Activated T-cell treated with anti-CD3 and anti-CD28 coated beads, Interleukin-2, amount 50 U/mL, for 4 hours (primary cell): ENCODE results near the gene PRKAG2. TPM values are rescaled to one million over a fixed set of nuclear protein-coding genes. Genes with fewer than 3 reads are reported as not detected.
"Not testable (repeated sequence)": the region's sequence is repeated elsewhere in the genome, so short reads cannot be mapped to it uniquely, and the experiment has no call there.

ENCODE experiments used
- ATAC-seq, 2 donors: fragments of 200-7000 bp; cut with Tn5 transposase; one replicate each; pipeline ENCODE4 v1.10.0; 2021
- DNase-seq: peaks from one replicate; pipeline ENCODE4 v3.0.0-alpha.2; 2020
- H3K27me3 Mint-ChIP-seq: one replicate; pipeline ENCODE4 v1.8.0; 2021; ENCODE audit warnings: low read depth, mixed read lengths
- H3K36me3 Mint-ChIP-seq: one replicate; pipeline ENCODE4 v1.8.0; 2022; ENCODE audit warnings: mixed read lengths; ENCODE audit not compliant: insufficient read depth
- H3K4me1 Mint-ChIP-seq: one replicate; pipeline ENCODE4 v1.8.0; 2021; ENCODE audit warnings: low read depth, mixed read lengths
- H3K4me3 Mint-ChIP-seq: one replicate; pipeline ENCODE4 v1.8.0; 2021; ENCODE audit warnings: mild to moderate bottlenecking, moderate library complexity, mixed read lengths
- H3K9me3 Mint-ChIP-seq: one replicate; pipeline ENCODE4 v1.8.0; 2021; ENCODE audit warnings: mixed read lengths
- total RNA-seq, 3 donors: library from RNA; stranded (reverse); gene quantifications; one replicate each; pipeline ENCODE4 v1.2.1, GENCODE V29; 2021

PRKAG2 gene
- total RNA-seq, 3 donors from 2014 or later, result 28.6 to 31.5 (median 29.3) TPM

DNA sequence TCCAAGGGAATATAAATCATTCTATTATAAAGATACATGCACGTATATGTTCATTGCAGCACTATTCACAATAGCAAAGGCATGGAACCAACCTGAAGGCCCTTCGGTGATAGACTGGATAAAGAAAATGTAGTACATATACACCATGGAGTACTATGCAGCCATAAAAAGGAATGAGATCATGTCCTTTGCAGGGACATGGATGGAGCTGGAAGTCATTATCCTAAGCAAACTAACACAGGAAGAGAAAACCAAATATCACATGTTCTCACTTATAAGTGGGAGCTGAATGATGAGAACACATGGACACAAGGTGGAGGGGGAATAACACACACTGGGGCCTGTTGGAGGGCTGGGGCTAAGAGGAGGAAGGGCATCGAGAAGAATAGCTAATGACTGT, 30.2 kb upstream of the PRKAG2 start:
- H3K27me3 Mint-ChIP-seq, DNase-seq, H3K9me3 Mint-ChIP-seq, H3K4me1 Mint-ChIP-seq, ATAC-seq, H3K36me3 Mint-ChIP-seq, H3K4me3 Mint-ChIP-seq: not testable (repeated sequence)

DNA sequence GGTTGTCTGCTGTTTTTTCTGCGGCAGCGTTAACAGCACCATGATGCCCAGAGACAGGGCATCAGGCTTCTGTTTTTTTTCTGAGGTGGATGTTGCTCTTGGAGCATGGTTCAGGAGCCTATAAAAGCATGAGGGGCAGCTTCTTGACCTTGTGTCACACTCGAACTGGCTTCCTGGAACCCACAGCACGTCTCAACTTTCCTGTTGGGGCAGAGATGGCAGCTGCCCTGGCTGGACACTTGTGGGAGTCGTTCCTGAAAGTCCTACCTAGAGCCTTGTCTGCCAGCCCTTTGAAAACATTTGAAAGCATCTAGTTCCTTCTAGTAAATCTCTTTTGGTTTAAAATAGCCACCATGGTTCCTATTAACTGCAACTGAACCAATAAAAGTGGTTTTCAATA, 28.9 kb upstream of the PRKAG2 start:
- DNase-seq, result no peak
- Mint-ChIP-seq H3K4me1 (no peaks in the 10 kb centered on the region), H3K36me3 (no peaks in the 10 kb centered on the region), H3K27me3 (peaks cover 7% of the 10 kb centered on the region), H3K9me3 (no peaks in the 10 kb centered on the region), H3K4me3 (no peak overlapping the region)
- no peak for ATAC-seq

DNA sequence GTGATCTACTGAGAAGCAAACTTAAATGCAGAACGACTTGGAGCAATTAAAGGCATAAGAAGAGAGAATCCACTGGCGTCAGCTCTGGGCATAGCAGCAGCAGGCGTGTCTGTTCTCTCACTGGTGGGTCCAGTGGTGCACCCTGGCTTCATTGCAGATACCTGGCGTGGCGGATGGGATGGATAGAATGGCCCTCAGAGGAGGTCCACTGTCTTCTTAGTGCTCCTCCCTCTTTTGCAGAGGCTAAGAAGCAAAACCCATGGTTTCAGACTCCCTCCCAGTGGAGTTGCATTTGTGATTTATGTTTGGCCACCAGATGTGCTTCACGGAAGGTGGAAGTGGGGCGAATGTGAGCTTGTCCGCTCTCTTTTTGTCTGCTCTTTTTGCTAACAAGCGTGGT, 28.4 kb upstream of the PRKAG2 start:
- Mint-ChIP-seq H3K4me1 (no peaks in the 10 kb centered on the region), H3K9me3 (no peaks in the 10 kb centered on the region), H3K4me3 (no peak overlapping the region), H3K27me3 (peaks cover 10% of the 10 kb centered on the region), H3K36me3 (no peaks in the 10 kb centered on the region)
- no peak for ATAC-seq
- DNase-seq, result no peak

DNA sequence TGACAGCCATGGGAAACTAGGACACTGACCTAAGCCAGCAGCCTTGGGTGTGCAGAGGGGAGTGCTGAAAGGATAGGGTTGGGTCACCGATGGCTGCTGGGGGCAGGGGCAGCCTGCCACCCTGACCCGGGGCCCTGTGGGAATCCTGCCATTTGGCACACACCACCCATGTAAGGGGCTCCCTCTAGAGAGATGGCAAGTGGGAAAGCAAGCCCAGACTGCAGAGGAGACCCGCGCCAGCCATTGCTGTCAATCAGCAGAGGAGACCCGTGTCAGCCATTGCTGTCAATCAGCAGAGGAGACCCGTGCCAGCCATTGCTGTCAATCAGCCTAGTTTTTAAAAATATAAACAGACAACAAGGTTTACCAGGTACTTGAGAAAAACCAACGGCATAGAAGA, 27.4 kb upstream of the PRKAG2 start:
- Mint-ChIP-seq H3K4me3 (no peak overlapping the region), H3K27me3 (peaks cover 19% of the 10 kb centered on the region), H3K4me1 (no peaks in the 10 kb centered on the region), H3K9me3 (no peaks in the 10 kb centered on the region), H3K36me3 (no peaks in the 10 kb centered on the region)
- ATAC-seq (no peak), DNase-seq (no peak)

DNA sequence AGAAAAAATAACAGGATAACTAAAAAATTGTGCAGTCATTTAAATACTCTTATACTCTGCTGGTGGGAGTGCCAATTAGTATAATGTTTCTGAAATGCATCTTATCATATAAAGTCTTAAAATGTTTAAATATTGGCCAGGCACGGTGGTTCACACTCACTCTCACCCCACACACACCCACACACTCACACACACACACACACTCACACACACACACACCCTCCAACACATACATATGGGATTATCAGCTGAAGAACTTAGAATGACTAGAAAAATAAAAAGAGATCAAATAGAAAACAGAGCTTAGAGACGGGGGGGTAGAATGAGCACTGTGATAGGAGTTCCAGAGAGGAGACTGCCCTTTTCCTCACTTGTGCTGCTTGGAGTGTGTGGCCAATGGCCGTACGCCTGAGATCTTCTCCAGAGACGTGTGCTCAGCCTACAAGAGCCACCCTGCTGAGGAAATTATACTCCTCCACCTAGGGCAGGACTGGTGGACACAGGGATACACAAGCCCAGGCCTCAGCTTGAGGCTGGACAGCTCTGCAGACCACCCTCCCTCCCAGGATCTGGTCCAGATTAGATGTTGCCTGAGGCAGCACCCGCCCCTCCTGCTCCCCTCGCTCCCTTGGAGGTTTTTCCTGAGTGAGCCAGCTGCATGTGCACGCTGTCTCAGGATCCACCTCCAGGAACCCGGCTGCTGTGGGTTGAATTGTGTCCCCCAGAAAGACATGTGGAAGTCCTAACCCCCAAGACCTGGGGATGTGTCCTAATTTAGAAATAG, 26.5 kb upstream of the PRKAG2 start:
- Mint-ChIP-seq H3K27me3 (peaks cover 21% of the 10 kb centered on the region), H3K36me3 (no peaks in the 10 kb centered on the region), H3K4me1 (no peaks in the 10 kb centered on the region), H3K4me3 (no peak overlapping the region), H3K9me3 (no peaks in the 10 kb centered on the region)
- DNase-seq (no peak), ATAC-seq (no peak)

DNA sequence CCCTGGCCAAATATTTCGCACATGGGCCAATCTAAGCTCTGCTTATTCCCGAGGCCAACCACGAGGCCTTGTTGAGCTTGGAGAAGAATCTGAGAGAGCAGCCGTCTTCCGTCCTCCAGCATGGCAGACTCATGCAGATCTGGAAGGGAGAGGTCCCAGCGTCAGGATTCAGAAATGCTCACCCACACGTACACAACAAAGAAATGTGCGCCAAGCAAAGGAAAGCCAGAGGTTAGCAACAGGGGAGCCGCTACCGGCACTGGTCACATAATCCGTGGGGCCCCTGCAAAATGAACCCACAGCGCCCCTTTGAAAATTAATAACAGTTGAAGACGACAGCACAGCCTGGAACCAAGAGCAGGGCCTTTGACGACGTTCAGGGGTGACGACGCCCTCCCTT, 25.4 kb upstream of the PRKAG2 start:
- H3K27me3 Mint-ChIP-seq, result peaks cover 20% of the 10 kb centered on the region
- DNase-seq (no peak), ATAC-seq (no peak)
- no peaks in the 10 kb centered on the region for H3K9me3 Mint-ChIP-seq
- no peaks in the 10 kb centered on the region for H3K36me3 Mint-ChIP-seq
- H3K4me3 Mint-ChIP-seq, result no peak overlapping the region
- no peaks in the 10 kb centered on the region for H3K4me1 Mint-ChIP-seq

DNA sequence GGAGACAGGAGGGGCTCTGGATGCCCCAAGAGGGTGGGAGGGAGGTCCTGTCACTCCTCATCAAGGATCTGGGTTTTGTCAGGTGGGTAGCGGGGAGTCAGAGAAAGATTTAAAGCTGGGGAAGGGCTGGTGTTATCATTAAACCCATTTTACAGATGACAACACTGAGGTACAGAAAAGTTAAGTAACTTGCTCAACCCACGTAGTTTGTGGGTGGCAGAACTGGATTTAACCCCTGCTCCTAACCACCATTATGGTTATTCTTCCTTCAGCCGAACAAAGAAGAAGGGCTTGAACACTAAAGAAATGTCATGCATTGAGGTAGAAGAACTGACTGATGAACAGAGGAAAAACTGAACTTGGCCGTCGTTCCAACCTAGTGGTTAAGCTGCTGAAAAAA, 24.9 kb upstream of the PRKAG2 start:
- ATAC-seq, result no peak
- Mint-ChIP-seq H3K27me3 (peaks cover 18% of the 10 kb centered on the region), H3K4me1 (no peaks in the 10 kb centered on the region), H3K4me3 (no peak overlapping the region), H3K9me3 (no peaks in the 10 kb centered on the region), H3K36me3 (no peaks in the 10 kb centered on the region)
- DNase-seq, result no peak

DNA sequence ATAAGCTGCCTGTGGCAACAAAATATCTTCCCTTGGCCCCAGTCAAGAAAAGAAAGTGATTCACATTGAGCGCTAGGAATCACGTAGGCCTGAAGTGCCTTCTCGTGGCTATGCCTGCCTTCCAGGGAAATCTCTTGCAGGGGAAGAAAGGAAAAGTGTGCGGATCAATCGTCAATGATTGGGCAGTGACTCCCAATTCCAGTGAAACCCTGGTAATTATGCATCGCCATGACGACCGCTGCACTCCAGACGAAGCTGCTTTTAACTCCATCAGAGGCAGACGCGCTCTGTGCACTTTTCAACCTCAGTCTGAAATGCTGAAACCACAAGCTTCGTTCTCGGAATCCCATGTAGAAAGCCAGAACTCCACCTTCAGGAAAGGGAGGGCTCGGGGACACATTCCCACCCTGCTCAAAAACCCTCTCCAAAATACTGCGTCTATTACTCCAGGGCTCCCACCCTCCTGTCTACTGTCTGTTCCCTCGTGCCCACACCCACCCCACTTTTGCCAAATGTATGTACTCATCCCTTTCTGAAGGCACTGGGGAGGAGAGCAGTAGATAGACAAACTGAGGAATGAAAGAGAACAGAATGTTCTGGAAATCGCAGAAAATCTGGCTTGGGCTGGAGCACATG, 24.2 kb upstream of the PRKAG2 start:
- Mint-ChIP-seq H3K9me3 (no peaks in the 10 kb centered on the region), H3K36me3 (no peaks in the 10 kb centered on the region), H3K4me1 (no peaks in the 10 kb centered on the region), H3K4me3 (no peak overlapping the region), H3K27me3 (peaks cover 18% of the 10 kb centered on the region)
- DNase-seq, result no peak
- ATAC-seq, result no peak

DNA sequence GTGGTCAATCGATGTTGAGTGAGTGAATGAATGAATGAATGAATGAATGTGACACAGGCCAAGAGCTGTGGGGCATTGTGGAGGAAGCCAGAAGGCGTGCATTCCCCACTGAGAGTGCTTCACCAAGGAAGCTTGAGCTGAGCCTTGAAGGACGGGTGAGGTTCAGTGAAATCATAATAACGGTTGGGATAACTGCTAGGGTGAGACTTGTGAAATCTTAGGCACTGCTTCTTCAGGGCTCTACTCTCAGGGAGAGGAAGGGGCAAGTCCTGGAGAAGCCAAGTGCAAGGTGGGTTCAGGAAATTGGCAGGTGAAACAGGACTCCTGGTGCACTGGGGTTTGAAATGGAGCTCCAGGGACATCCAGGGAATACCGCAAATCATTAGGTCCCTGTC, 23.7 kb upstream of the PRKAG2 start:
- DNase-seq, result no peak
- Mint-ChIP-seq H3K4me3 (no peak overlapping the region), H3K36me3 (no peaks in the 10 kb centered on the region), H3K4me1 (no peaks in the 10 kb centered on the region), H3K27me3 (peaks cover 18% of the 10 kb centered on the region), H3K9me3 (no peaks in the 10 kb centered on the region)
- ATAC-seq, result no peak

DNA sequence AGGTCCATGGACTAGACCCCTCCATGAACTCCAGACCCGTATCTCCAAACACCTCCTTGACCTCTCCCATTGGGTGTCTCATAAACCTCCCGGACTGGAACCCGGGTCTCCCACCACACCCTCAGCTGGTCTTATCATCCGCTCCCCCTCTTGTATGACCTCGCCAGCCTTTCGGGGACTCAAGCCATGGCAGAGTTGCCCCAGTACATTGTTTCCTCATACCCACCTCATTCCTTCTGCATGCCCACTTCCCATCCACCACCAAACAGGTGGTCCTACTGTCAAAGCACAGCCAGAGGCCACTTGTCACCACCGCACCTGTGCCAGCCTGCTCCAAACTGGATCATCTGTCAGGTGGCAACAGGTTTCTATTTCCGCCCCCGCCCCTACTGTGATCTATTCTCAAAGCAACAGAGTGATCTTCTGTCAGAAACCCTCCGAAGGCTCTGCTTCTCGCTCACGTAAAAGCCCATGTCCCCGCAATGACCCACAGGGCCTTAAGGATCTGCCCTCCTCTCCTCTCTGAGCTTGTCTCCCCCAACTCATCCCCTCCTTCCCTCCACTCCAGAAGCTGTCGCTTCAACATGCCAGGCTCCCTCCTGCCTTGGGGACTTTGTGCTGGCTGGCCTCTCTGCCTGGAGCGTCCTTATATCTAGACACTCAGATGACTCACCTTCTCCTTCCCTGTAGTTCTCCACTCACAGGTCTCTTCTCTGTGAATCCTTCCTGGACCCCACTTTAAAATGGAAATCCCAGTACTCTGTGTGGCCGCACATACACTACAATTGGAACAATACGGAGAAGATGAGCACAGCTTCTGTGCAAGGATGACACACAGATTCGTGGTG, 22.8 kb upstream of the PRKAG2 start:
- ATAC-seq, result no peak
- peak overlapping the region; percentile 2 for H3K4me3 Mint-ChIP-seq
- peaks cover 18% of the 10 kb centered on the region for H3K27me3 Mint-ChIP-seq
- no peaks in the 10 kb centered on the region for H3K9me3 Mint-ChIP-seq
- no peak for DNase-seq
- H3K36me3 Mint-ChIP-seq, result no peaks in the 10 kb centered on the region
- no peaks in the 10 kb centered on the region for H3K4me1 Mint-ChIP-seq

DNA sequence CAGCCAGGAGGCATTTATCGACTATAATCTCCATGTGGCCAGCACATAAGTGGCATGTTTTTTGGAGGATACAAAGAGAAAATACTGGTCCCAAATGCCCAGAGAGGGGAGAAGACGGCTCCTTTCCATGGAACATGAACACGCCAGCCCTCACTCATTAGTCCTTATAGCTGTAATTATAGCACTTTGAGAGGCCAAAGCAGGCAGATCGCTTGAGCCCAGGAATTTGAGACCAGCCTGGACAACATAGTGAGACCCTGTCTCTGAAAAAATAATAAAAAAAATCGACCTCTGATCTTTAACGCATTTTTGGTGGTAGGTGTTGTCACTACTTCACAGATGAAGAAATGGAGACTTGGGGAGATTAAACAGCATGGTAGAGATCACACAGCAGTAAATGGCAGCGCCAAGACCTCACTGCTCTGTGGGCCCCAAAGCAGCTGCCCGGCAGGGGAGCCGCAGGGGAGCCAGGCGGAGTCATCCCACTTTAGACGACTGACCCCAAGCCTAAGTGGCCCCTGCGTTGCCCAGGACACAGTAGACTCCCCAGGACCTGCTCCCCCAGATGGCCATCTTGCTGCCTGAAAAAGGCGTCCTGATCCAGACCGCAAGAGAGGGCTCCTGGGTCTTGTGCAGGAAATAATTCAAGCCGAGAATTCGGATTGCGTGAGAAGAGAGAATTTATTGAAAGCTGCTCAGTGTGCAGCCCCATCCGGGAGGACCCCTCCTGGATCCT, 21.2 kb upstream of the PRKAG2 start:
- DNase-seq, result no peak
- no peaks in the 10 kb centered on the region for H3K36me3 Mint-ChIP-seq
- no peak for ATAC-seq
- H3K4me1 Mint-ChIP-seq, result no peaks in the 10 kb centered on the region
- H3K9me3 Mint-ChIP-seq, result no peaks in the 10 kb centered on the region
- H3K4me3 Mint-ChIP-seq, result no peak overlapping the region
- H3K27me3 Mint-ChIP-seq, result peaks cover 18% of the 10 kb centered on the region

DNA sequence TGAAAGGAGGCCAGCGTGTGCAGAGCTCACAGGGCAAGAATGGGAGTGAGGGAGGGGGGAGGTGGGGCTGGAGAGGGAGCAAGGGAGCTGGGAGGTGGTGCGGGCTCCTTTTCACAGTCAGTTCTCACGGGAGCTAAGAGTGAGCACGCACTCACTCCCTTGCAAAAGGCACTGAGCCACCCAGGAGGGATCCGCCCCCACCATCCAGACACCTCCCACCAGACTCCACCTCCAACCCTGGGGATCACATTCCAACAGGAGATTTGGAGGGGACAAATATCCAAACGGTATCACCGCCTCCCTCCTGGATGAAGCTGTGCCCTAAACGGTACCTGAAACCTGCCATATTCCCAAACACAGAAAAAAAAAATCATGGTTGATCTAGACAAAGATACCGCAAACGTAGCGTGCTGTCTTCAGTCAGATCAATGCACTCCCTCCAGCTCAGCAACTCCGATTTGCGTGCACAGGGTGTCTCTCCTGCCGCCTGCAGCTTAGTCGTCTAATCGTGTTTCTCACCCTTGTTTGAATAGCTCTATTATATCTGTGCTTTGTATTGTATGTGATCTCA, 20.3 kb upstream of the PRKAG2 start:
- Mint-ChIP-seq H3K4me1 (no peaks in the 10 kb centered on the region), H3K9me3 (no peaks in the 10 kb centered on the region), H3K4me3 (no peak overlapping the region), H3K27me3 (peaks cover 18% of the 10 kb centered on the region), H3K36me3 (no peaks in the 10 kb centered on the region)
- ATAC-seq (no peak), DNase-seq (no peak)

DNA sequence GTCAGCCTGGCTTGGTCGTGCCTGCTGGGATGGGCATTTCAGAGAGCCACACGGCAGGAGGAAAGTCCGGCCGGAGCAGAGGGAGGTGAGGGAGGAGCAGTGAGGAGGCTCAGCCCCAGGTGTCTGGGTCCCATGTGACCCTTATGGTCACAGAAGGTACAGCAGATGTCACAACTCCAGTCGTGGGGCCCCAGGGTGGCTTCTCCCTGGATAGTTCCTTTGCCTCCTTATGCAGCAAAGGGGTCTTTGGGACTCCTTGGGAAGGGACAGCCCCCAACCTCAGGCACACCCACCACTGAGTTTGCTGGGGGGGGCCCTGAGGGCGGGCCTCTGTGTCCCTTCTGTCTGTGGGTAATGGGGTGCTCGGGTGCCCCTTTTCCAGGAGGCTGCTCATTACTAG, 19.6 kb upstream of the PRKAG2 start:
- H3K9me3 Mint-ChIP-seq, result no peaks in the 10 kb centered on the region
- H3K4me1 Mint-ChIP-seq, result no peaks in the 10 kb centered on the region
- ATAC-seq (no peak), DNase-seq (no peak)
- H3K36me3 Mint-ChIP-seq, result no peaks in the 10 kb centered on the region
- H3K27me3 Mint-ChIP-seq, result peaks cover 19% of the 10 kb centered on the region
- no peak overlapping the region for H3K4me3 Mint-ChIP-seq

DNA sequence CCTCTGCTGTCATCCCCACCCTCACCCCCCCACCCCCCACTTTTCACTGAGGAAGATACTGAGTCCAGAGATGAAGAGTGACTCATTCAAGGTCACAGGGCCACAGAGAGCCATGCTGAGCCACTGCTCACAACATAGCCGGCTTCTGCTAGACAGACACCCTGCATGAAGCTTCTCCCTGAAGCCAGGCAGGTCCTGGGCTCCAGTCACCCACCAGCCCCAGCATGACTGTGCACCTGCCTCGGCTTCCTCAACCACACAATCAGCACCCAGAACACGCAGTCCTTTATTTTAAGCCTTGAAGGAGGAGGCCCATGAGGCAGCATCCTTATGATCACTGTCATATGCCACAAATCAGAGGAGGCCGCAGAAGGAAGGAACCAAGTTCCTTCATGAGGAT, 19.2 kb upstream of the PRKAG2 start:
- Mint-ChIP-seq H3K36me3 (no peaks in the 10 kb centered on the region), H3K9me3 (no peaks in the 10 kb centered on the region), H3K27me3 (peaks cover 19% of the 10 kb centered on the region), H3K4me3 (no peak overlapping the region), H3K4me1 (no peaks in the 10 kb centered on the region)
- no peak for DNase-seq
- no peak for ATAC-seq
